GM21447 (cell line): ENCODE measurements around the gene POLR3C.

ENCODE experiments used
- ATAC-seq: cut with Tn5 transposase; IDR thresholded peaks from one replicate; pipeline ENCODE4 v1.9.1; 2021; ENCODE audit not compliant: unreplicated experiment

POLR3C gene

GRCh38 chr1:145863282-145864018 lies 39.5 kb downstream of the POLR3C start:
- ATAC-seq: no peak

GRCh38 chr1:145868232-145868631 lies 44.2 kb downstream of the POLR3C start:
- no peak for ATAC-seq

DNA sequence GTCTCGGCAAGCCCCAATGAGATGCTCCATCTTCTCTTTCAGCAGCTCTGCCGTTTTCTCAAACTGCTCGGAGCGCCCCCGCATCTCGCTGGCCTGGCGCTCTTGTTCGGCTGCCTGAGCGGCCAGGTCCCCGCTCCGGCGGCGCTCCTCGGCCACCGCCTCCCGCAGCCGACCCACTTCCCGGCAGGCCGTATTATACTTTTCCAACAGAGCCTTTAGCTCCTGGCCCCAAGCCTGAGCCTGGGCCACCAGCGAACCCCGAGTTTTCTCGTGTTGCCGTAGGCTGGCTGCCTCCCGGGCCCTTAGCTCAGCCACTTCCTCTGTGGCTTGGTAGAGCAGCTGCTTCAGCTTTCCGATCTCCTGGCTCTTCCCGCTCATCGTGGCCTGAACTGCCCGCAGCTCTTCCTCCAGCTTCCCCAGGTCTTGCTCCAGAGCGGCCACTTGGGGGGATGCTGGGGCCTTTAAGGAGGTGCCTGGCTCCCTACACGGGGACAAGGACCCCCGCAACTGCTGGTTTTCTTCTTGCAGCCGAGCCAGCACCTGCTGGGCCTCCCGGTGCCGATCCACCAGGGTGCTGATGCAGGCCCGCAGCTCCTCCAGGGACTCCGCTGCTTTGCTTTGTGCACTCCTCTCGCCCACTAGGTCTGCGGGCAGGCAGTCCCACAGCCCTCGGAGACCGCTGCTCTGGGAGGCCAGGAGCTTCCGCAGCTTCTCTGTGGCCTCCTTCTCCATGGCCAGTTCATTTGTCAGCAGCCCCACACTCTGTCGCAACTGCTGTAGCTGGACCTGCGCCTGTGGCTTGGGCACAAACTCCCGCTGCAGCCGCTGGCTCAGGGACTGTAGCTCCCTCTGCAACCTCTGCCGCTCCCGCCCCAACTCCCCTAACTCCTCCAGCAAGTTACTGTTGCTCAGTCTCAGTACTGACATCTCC lies 48.3 kb downstream of the POLR3C start:
- peak; percentile 55 for ATAC-seq

- no peak for ATAC-seq
Measured at GRCh38 chr1:145874646-145875045, 50.6 kb downstream of the POLR3C start.

DNA sequence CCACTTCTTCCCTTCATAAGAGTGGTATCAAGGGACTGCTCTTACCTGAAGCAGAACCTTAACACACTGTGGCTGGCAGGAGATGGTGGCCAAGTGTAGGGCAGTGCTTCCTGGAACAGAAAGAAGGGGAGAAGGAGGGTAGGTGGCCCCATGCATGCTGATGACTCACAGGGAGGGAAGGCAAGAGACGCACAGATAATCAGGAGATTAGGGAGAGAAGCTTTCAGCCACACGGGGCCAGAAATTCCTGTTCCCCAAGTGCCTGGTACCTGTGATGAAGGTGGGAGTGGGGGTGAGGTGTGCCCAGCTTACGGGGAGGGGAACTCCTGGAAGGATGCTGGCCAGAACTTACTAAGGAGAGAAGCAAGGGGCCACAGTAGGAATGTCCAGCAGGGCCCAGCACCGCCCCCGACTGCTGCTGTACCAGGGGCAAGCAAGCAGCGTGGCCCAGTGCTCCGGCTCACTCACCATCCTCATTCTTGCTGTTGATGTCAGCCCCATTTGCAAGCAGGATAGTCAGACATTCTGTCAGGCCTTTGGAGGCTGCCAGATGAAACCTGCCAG lies 54.0 kb downstream of the POLR3C start:
- no peak for ATAC-seq

- ATAC-seq: no peak
Measured at GRCh38 chr1:145878724-145879123, 54.7 kb downstream of the POLR3C start.

- ATAC-seq: no peak
Measured at GRCh38 chr1:145879775-145880174, 55.8 kb downstream of the POLR3C start.

DNA sequence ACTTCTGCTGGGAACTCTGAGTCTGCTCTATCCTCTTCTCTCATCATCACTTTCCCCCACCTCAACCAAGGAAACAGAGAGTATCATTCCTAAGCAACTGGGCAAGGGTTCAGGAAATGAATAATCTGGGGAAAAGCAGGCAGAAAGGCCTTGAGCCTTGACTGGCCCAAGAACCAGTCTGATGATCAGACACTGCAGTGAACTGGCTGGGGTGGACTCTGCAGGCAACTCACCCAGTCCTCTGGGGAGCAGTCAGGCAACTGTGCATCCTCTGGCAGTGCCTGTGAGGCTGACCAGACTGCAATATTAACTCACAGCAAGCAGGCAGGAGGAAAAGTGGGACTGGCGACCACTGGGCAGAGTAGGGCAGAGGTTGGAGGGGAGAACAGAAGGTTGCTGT lies 60.7 kb downstream of the POLR3C start:
- no peak for ATAC-seq

DNA sequence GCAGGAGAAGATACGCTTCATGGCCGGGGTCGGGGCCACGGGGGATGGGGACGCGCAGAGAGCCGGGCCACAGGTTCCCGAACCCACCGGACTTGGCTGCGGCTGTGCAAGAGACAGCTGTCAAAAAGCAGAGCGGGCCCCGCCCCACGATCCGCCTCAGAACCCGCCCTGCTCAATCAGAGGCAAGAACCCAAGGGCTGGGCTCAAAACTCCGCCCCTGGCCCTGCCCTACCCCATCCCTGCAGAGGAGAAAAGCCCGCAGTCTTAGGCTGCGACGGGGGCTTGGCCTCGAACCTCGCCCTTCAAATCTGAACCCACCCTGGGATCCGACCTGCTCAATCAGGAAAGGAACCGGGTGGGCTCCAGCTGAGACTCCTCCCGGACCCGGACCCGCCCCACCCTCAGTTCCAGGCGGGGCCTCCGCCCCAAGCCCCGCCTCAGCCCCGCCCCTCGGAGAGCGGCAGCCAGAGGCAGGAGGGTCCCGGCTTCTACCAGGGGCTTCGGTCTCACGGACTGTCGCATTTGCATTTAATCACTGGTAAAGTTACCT lies 61.8 kb downstream of the POLR3C start, which contains the start of gene ANKRD35:
TSS of gene ANKRD35 (minus strand) at position 129 of the 550 bp plus-strand sequence. CDS start at position 21, 108 bp downstream.
- ATAC-seq: peak; percentile 98

DNA sequence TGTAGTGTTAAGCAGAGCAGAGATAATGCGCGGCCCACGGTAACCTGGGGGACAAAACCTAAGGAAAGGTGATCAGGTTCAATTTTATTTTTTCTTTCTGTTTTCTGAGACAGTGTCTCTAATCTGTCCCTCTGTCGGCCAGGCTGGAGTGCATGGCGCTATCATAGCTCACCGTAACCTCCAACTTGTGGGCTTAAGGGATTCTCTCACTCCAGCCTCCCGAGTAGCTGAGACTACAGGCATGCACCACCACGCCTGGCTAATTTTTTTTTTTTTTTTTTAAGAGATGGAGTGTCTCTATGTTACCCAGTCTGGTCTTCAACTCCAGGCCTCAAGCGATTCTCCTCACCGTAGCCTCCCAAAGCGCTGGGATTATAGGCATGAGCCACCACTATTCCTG lies 62.4 kb downstream of the POLR3C start:
- no peak for ATAC-seq

GRCh38 chr1:145886816-145887215 lies 62.8 kb downstream of the POLR3C start:
- no peak for ATAC-seq

- ATAC-seq: no peak
Measured at GRCh38 chr1:145887631-145888030, 63.6 kb downstream of the POLR3C start.

DNA sequence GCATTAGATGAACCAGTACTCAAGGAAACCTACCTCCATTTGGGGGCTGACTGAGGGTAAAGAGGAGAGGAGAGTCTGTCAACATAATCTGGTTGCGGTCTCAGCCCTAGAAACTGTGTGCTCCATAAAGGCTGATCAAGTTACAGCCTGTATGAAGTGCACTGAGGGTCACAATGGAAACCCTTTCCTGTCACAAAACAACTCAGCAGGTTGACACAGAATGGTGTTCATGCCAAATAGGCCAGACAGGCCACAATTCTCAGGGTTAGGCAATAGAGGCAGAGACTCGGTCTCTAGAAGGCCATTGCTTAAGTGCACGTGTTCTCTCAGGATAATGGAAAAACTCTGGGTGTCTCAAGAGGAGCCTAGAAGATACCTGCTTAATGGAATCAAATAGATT lies 65.7 kb downstream of the POLR3C start:
- ATAC-seq: no peak

GRCh38 chr1:145891143-145891542 lies 67.1 kb downstream of the POLR3C start:
- no peak for ATAC-seq

- ATAC-seq: no peak
Measured at GRCh38 chr1:145891587-145892485, 67.8 kb downstream of the POLR3C start.

- ATAC-seq: no peak
Measured at GRCh38 chr1:145892486-145893087, 68.6 kb downstream of the POLR3C start.

DNA sequence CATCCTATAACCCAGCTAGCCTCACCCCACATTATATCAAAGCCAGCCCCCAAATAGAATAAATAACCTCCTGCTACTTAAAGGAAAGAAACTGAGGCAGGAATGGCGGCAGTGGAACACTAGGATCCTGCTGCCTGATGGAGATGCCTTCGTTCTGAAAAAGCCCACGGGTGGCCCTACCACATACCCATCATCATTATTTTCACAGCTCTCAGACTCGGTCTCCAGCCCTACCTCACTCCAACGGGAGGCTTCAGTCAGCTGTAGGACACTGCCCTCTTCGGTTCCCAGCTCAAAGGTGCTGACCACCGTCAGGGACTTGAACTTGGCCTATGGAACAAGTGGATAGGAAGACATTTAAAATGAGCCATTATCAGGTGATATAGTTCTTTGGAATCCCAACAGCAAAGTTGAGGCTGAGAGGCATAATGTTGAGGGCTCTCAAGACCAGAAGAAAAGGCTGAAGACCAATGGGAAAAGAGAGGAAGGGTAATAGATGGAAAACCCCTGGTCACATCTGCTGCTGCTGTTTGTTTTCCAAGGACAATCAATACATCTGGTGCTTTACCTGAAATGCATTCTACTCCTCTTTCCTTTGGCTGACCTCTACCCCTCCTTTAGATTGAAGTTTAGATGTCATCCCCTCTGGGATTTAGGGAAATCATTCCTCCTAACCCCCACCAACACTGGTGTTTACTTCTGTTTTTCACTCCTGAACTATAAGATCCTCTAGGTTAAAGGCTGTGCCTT lies 69.5 kb downstream of the POLR3C start:
- no peak for ATAC-seq
